IPS DF 6.9 (cell line): ENCODE measurements around the gene LHX2.

Experiments
- DNase-seq: peaks from one replicate; pipeline ENCODE4 v3.0.0-alpha.2; 2013; ENCODE audit warnings: low read depth, low spot score
- H3K27ac ChIP-seq: one replicate; pipeline ENCODE4 v1.5.1; 2013; ENCODE audit warnings: low read length, control low read depth
- H3K27me3 ChIP-seq: 2 replicates; pipeline ENCODE4 v1.6.1; 2013; ENCODE audit warnings: mild to moderate bottlenecking, low read length; ENCODE audit not compliant: control insufficient read depth, insufficient read depth
- H3K36me3 ChIP-seq: 2 replicates; pipeline ENCODE4 v1.6.1; 2013; ENCODE audit warnings: low read length; ENCODE audit not compliant: control insufficient read depth, insufficient read depth
- H3K4me1 ChIP-seq: 2 replicates; pipeline ENCODE4 v1.6.1; 2013; ENCODE audit warnings: low read length; ENCODE audit not compliant: control insufficient read depth, insufficient read depth
- H3K4me3 ChIP-seq: 2 replicates; pipeline ENCODE4 v1.5.1; 2013; ENCODE audit warnings: mild to moderate bottlenecking, low read length
- H3K9me3 ChIP-seq: 2 replicates; pipeline ENCODE4 v1.6.1; 2013; ENCODE audit warnings: low read length, inconsistent platforms; ENCODE audit not compliant: control insufficient read depth, insufficient read depth
- WGBS: extraction: QIAGEN DNeasy Blood & Tissue Kit; methylation state at CpG from one replicate; pipeline ENCODE4 v1.1.7; 2013; ENCODE audit warnings: mixed read lengths, missing lambda C conversion rate; ENCODE audit not compliant: insufficient read length, insufficient coverage; 5-methylcytosine and 5-hydroxymethylcytosine counted together

LHX2 gene

GRCh38 chr9:124068251-124068650 is 56.7 kb downstream of the LHX2 start:
- Histone ChIP-seq H3K27ac (no peak overlapping the region), H3K9me3 (no peaks in the 10 kb centered on the region), H3K4me3 (no peak overlapping the region), H3K36me3 (no peaks in the 10 kb centered on the region; the same call in 1 of the 2 replicates), H3K27me3 (no peaks in the 10 kb centered on the region), H3K4me1 (no peaks in the 10 kb centered on the region)
- WGBS = no CpG with 5 or more reads among the region's 3 CpGs
- DNase-seq = no peak

GRCh38 chr9:124074746-124075145 is 63.2 kb downstream of the LHX2 start:
- H3K4me3 ChIP-seq = no peak overlapping the region
- no peaks in the 10 kb centered on the region for H3K4me1 ChIP-seq
- no peaks in the 10 kb centered on the region for H3K36me3 ChIP-seq
- no peaks in the 10 kb centered on the region for H3K27me3 ChIP-seq
- WGBS = no CpG with 5 or more reads among the region's 1 CpG
- no peak overlapping the region for H3K27ac ChIP-seq
- no peak for DNase-seq
- no peaks in the 10 kb centered on the region for H3K9me3 ChIP-seq

GRCh38 chr9:124075761-124076160 is 64.2 kb downstream of the LHX2 start:
- no peaks in the 10 kb centered on the region for H3K36me3 ChIP-seq
- H3K27ac ChIP-seq = no peak overlapping the region
- WGBS = 100% methylated on average over 2 of the region's 3 CpGs
- no peak overlapping the region for H3K4me3 ChIP-seq
- H3K27me3 ChIP-seq = no peaks in the 10 kb centered on the region
- no peaks in the 10 kb centered on the region for H3K9me3 ChIP-seq
- H3K4me1 ChIP-seq = no peaks in the 10 kb centered on the region
- DNase-seq = no peak

GRCh38 chr9:124077915-124078572 is 66.5 kb downstream of the LHX2 start:
- Histone ChIP-seq H3K9me3 (no peaks in the 10 kb centered on the region), H3K27ac (no peak overlapping the region), H3K4me1 (no peaks in the 10 kb centered on the region), H3K27me3 (no peaks in the 10 kb centered on the region), H3K36me3 (no peaks in the 10 kb centered on the region), H3K4me3 (no peak overlapping the region)
- WGBS = no CpG with 5 or more reads among the region's 3 CpGs
- DNase-seq = no peak

- no CpG with 5 or more reads among the region's 4 CpGs for WGBS
- Histone ChIP-seq H3K27ac (no peak overlapping the region), H3K9me3 (no peaks in the 10 kb centered on the region), H3K36me3 (no peaks in the 10 kb centered on the region), H3K27me3 (no peaks in the 10 kb centered on the region), H3K4me1 (no peaks in the 10 kb centered on the region), H3K4me3 (no peak overlapping the region)
- no peak for DNase-seq
These were observed 67.1 kb downstream of the LHX2 start for GRCh38 chr9:124078641-124079040.

- H3K27me3 ChIP-seq = no peaks in the 10 kb centered on the region
- H3K9me3 ChIP-seq = no peaks in the 10 kb centered on the region
- H3K4me1 ChIP-seq = no peaks in the 10 kb centered on the region
- no peak for DNase-seq
- no peak overlapping the region for H3K4me3 ChIP-seq
- 100% methylated on average over 10 of the region's 17 CpGs for WGBS
- H3K27ac ChIP-seq = no peak overlapping the region
- no peaks in the 10 kb centered on the region for H3K36me3 ChIP-seq
These were observed 67.8 kb downstream of the LHX2 start for GRCh38 chr9:124079176-124079925.

- Histone ChIP-seq H3K4me3 (no peak overlapping the region), H3K27me3 (no peaks in the 10 kb centered on the region), H3K27ac (no peak overlapping the region), H3K4me1 (no peaks in the 10 kb centered on the region), H3K9me3 (no peaks in the 10 kb centered on the region), H3K36me3 (no peaks in the 10 kb centered on the region)
- no CpG with 5 or more reads among the region's 2 CpGs for WGBS
- DNase-seq = no peak
These were observed 71.1 kb downstream of the LHX2 start for GRCh38 chr9:124082622-124083021.
